Measurements from ENCODE around the gene KCNK5. TPM values are rescaled to one million over a fixed set of nuclear protein-coding genes. Genes with fewer than 3 reads are reported as not detected.

The KCNK5 gene
- total and polyA plus RNA-seq, 7 experiments from 2014 or later: 0.20 to 9.6 (median 0.29) TPM; not detected in 3

DNA sequence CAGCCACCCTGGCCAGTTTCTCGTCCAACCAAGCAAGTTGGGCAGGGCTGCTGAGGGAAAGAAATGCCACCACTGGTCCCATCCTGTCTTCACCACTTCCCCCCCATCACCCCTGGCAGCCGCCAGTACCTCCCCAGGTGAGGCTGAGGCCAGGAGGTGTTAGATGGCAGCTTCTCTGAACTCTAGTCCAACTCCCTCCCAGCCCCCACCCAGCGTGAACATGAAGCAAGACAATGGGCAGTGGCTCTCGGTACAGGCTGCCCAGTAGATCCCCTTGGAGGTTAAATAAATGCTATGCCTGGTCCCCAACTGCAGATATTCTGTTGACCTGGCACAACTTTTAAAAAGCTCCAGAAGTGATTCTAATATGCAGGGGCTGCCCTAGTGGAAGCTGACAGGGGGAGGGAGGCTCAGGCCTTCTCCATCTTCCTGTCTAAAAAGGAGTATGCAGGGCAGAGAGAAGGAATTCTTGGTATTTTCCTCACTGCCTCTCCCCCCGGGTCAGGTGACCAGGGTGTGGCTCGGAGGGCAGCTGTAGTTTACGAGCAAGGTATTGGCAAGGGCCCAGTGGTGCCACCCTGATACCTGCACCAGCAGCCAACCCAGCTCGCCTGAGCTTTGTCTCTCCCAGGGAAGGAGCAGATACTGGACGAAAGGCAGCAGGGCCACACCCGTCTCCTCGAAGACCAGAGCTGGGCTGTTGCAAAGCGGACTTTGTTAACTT lies 25.7 kb downstream of the KCNK5 start:
- ChIA-PET CTCF (interaction anchor here (1.0 kb wide), 1 partner anchor 99 kb away, joined by 4 read pairs; no protein-coding TSS in a partner anchor), POLR2A (no interaction called here)
- DNase-seq (no peak), ATAC-seq (no peak)
- no peaks in the 10 kb centered on the region for H3K9me3 ChIP-seq (ENCODE audit: control insufficient read depth in 2 of 3, low read length in 3 of 3)
- H3K27me3 ChIP-seq (ENCODE audit: control insufficient read depth in 2 of 2, insufficient read depth in 2 of 2, low read length in 2 of 2): no peaks in the 10 kb centered on the region
- H3K9me3 Mint-ChIP-seq: no peaks in the 10 kb centered on the region
- H3K4me3 Mint-ChIP-seq: no peak overlapping the region
- H3K36me3 Mint-ChIP-seq: no peaks in the 10 kb centered on the region
- H3K4me3 ChIP-seq (ENCODE audit: low read length): no peak overlapping the region
- H3K27me3 Mint-ChIP-seq: no peaks in the 10 kb centered on the region
- intact Hi-C loops (cut with micrococcal nuclease): no loop called here
- H3K36me3 ChIP-seq (ENCODE audit: control insufficient read depth in 2 of 3, insufficient read depth in 3 of 3, low read length in 3 of 3): no peaks in the 10 kb centered on the region
- no peak overlapping the region for H3K27ac ChIP-seq (ENCODE audit: low read depth, low read length)
- no peaks in the 10 kb centered on the region for H3K4me1 ChIP-seq (ENCODE audit: control insufficient read depth in 2 of 2, insufficient read depth in 2 of 2, low read length in 2 of 2)
- H3K4me1 Mint-ChIP-seq: peaks cover 0 to 35% (median 0%) of the 10 kb centered on the region in 7 donors
- no peak overlapping the region for H3K27ac Mint-ChIP-seq

DNA sequence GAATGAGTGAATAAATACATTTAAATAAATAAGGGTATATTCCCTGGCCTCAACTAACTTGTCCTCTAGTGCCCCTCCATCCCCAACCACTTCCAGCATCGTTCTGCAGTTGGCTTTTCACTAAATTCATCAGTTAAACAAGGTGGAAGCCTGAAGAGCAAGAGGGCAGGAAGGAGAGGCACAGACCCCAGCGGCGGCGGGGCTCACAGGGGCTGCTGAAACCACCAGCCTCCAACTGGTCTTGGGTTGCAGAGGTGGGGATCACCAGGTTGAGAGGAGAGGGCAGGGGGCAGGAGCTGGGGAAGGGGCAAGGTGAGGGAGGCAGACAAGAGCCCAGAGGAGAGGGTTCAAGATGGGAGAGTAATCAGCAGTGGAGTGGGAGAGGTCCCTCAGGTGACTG lies 27.1 kb downstream of the KCNK5 start:
- CTCF ChIA-PET: no interaction called here
- H3K4me3 Mint-ChIP-seq: no peak overlapping the region
- peaks cover 0 to 37% (median 0%) of the 10 kb centered on the region in 7 donors for H3K4me1 Mint-ChIP-seq
- intact Hi-C loops (cut with micrococcal nuclease): no loop called here
- no peaks in the 10 kb centered on the region for H3K27me3 Mint-ChIP-seq
- no peaks in the 10 kb centered on the region for H3K9me3 Mint-ChIP-seq
- H3K27ac Mint-ChIP-seq: no peak overlapping the region
- POLR2A ChIA-PET: no interaction called here
- H3K9me3 ChIP-seq (ENCODE audit: control insufficient read depth in 2 of 3, low read length in 3 of 3): no peaks in the 10 kb centered on the region
- no peaks in the 10 kb centered on the region for H3K27me3 ChIP-seq (ENCODE audit: control insufficient read depth in 2 of 2, insufficient read depth in 2 of 2, low read length in 2 of 2)
- no peaks in the 10 kb centered on the region for H3K4me1 ChIP-seq (ENCODE audit: control insufficient read depth in 2 of 2, insufficient read depth in 2 of 2, low read length in 2 of 2)
- H3K36me3 ChIP-seq (ENCODE audit: control insufficient read depth in 2 of 3, insufficient read depth in 3 of 3, low read length in 3 of 3): no peaks in the 10 kb centered on the region
- no peak for DNase-seq
- H3K27ac ChIP-seq (ENCODE audit: low read depth, low read length): no peak overlapping the region
- ATAC-seq: no peak
- no peak overlapping the region for H3K4me3 ChIP-seq (ENCODE audit: low read length)
- H3K36me3 Mint-ChIP-seq: no peaks in the 10 kb centered on the region

DNA sequence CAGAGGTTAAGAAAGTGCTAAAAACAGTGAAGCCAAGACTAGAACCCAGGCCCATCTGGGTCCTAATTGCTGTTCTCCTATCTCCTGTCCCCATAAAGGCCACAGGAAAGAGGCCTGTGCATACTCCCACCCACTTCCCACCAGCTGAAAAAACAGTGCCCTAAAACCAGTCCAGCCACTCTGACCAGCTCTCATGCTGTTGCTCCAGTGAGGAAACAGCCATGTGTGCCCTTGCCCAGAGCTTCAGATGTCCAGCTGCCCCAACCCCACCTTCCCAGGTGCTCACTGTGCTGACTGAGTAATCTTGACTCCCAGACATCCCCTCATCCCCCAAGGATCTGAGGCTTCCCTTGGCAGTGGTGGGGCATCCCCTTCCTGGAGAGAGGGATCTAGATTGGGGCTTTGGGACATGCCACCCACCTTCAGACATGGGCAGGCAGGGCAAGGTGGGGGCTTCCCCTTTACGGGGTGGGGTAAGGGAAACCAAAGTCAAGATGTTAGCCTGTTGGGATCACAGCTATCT lies 28.7 kb downstream of the KCNK5 start:
- H3K9me3 ChIP-seq (ENCODE audit: control insufficient read depth in 2 of 3, low read length in 3 of 3): no peaks in the 10 kb centered on the region
- H3K4me1 ChIP-seq (ENCODE audit: control insufficient read depth in 2 of 2, insufficient read depth in 2 of 2, low read length in 2 of 2): no peaks in the 10 kb centered on the region
- Mint-ChIP-seq H3K4me1 (peaks cover 0 to 29% (median 0%) of the 10 kb centered on the region in 7 donors), H3K36me3 (no peaks in the 10 kb centered on the region), H3K27me3 (no peaks in the 10 kb centered on the region), H3K4me3 (no peak overlapping the region), H3K27ac (no peak overlapping the region), H3K9me3 (no peaks in the 10 kb centered on the region)
- H3K4me3 ChIP-seq (ENCODE audit: low read length): no peak overlapping the region
- ATAC-seq (no peak), DNase-seq (no peak)
- H3K27ac ChIP-seq (ENCODE audit: low read depth, low read length): no peak overlapping the region
- ChIA-PET CTCF (no interaction called here), POLR2A (interaction anchor here (1.0 kb wide), 1 partner anchor 10 kb away, joined by 4 read pairs; no protein-coding TSS in a partner anchor)
- intact Hi-C loops (cut with micrococcal nuclease): no loop called here
- H3K36me3 ChIP-seq (ENCODE audit: control insufficient read depth in 2 of 3, insufficient read depth in 3 of 3, low read length in 3 of 3): no peaks in the 10 kb centered on the region
- no peaks in the 10 kb centered on the region for H3K27me3 ChIP-seq (ENCODE audit: control insufficient read depth in 2 of 2, insufficient read depth in 2 of 2, low read length in 2 of 2)

DNA sequence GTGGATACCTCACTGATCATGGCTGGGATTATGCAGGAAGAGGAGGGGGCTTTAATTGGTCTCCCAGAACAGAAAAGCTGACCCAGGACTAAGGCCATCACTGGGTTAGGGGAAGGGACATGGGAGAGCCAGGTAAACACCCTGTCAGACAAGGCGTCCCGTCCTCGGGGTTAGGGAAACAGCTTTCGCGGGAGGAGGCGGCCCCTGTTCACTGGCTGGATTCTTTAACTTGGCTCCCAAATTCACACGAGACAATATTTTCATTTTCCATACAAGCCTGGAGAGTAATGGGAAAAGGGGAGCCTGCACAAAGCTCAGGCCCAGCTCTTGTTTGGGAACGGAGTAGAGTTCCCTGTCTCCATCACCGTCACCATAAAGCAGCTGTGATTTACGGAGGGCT lies 29.3 kb downstream of the KCNK5 start:
- no peak overlapping the region for H3K27ac ChIP-seq (ENCODE audit: low read depth, low read length)
- Mint-ChIP-seq H3K4me3 (no peak overlapping the region), H3K36me3 (no peaks in the 10 kb centered on the region), H3K27me3 (no peaks in the 10 kb centered on the region), H3K4me1 (peaks cover 0 to 29% (median 0%) of the 10 kb centered on the region in 7 donors), H3K9me3 (peaks cover 0 to 2% (median 0%) of the 10 kb centered on the region in 11 donors), H3K27ac (no peak overlapping the region)
- ChIA-PET CTCF (no interaction called here), POLR2A (interaction anchor here (1.0 kb wide), 1 partner anchor 10 kb away, joined by 4 read pairs; no protein-coding TSS in a partner anchor)
- H3K4me3 ChIP-seq (ENCODE audit: low read length): no peak overlapping the region
- no peaks in the 10 kb centered on the region for H3K9me3 ChIP-seq (ENCODE audit: control insufficient read depth in 2 of 3, low read length in 3 of 3)
- DNase-seq (no peak), ATAC-seq (no peak)
- intact Hi-C loops (cut with micrococcal nuclease): no loop called here
- no peaks in the 10 kb centered on the region for H3K4me1 ChIP-seq (ENCODE audit: control insufficient read depth in 2 of 2, insufficient read depth in 2 of 2, low read length in 2 of 2)
- no peaks in the 10 kb centered on the region for H3K36me3 ChIP-seq (ENCODE audit: control insufficient read depth in 2 of 3, insufficient read depth in 3 of 3, low read length in 3 of 3)
- no peaks in the 10 kb centered on the region for H3K27me3 ChIP-seq (ENCODE audit: control insufficient read depth in 2 of 2, insufficient read depth in 2 of 2, low read length in 2 of 2)

DNA sequence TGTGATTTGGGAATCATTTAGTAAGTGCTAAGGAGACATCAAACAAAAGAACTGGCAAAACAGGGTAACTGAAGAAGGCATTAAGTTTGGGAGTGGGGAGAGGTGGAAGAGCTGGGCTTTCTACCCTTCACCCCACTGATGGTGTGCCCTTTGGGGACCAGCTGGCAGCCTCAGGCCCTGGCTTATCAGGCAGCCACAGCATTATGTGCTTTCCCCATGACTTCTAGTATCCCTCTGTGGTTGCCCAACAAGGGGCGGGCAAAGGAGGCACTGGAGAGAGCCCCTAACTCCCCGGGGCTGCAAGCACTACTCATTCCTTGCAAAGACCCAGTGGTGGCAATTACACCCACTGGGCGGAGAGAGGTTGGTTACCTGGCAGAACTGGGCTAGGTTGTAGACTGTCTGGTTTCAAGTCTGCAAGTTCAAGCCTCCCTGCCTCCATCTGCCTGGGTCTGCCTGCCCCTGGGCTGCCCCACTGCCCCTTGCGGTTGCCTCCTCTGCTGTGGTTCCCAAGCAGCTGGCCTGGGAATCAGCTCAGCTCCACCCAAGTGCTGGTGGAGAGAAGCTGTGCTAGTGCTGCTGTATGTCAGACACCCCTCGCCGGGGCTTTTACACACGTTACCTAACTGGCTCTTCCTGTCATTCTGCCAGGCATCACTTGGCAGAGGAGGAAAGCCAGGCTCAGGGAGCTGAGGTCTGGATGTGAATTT lies 29.9 kb downstream of the KCNK5 start:
- intact Hi-C loops (cut with micrococcal nuclease): no loop called here
- no peaks in the 10 kb centered on the region for H3K9me3 ChIP-seq (ENCODE audit: control insufficient read depth in 2 of 3, low read length in 3 of 3)
- H3K27me3 ChIP-seq (ENCODE audit: control insufficient read depth in 2 of 2, insufficient read depth in 2 of 2, low read length in 2 of 2): no peaks in the 10 kb centered on the region

DNA sequence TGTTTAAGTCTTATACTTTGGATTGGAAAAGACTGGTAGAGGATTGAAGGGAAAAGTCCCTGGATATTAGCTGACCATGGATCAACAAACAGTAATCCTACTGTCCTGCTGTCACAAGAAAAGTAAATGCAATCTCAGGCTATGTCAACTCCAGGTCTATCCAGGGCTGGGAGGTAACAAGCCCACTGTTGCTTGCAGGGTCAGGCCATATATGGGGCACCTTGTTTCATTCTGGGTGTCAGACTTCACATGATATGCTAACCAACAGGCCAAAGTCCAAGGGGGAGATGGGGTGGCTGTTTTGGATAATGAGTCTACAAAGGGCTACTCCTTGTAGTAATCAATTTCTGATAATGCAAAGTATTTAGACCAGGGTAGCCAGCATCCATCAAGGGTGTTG lies 30.7 kb downstream of the KCNK5 start:
- ATAC-seq (no peak), DNase-seq (no peak)
- Mint-ChIP-seq H3K27me3 (no peaks in the 10 kb centered on the region), H3K4me1 (peaks cover 0 to 19% (median 0%) of the 10 kb centered on the region in 7 donors), H3K9me3 (peaks cover 0 to 3% (median 0%) of the 10 kb centered on the region in 11 donors), H3K27ac (no peak overlapping the region), H3K4me3 (no peak overlapping the region), H3K36me3 (peaks cover 0 to 5% (median 0%) of the 10 kb centered on the region in 5 donors)
- Histone ChIP-seq H3K27ac (ENCODE audit: low read depth, low read length) (no peak overlapping the region), H3K4me3 (ENCODE audit: low read length) (no peak overlapping the region), H3K9me3 (ENCODE audit: control insufficient read depth in 2 of 3, low read length in 3 of 3) (no peaks in the 10 kb centered on the region), H3K4me1 (ENCODE audit: control insufficient read depth in 2 of 2, insufficient read depth in 2 of 2, low read length in 2 of 2) (no peaks in the 10 kb centered on the region), H3K36me3 (ENCODE audit: control insufficient read depth in 2 of 3, insufficient read depth in 3 of 3, low read length in 3 of 3) (no peaks in the 10 kb centered on the region), H3K27me3 (ENCODE audit: control insufficient read depth in 2 of 2, insufficient read depth in 2 of 2, low read length in 2 of 2) (no peaks in the 10 kb centered on the region)
- ChIA-PET POLR2A (no interaction called here), CTCF (no interaction called here)
- intact Hi-C loops (cut with micrococcal nuclease): no loop called here

More for the DNA sequence above, 29.9 kb downstream of the KCNK5 start:
- Mint-ChIP-seq H3K27me3 (no peaks in the 10 kb centered on the region), H3K4me3 (no peak overlapping the region), H3K27ac (no peak overlapping the region), H3K36me3 (peaks cover 0 to 5% (median 0%) of the 10 kb centered on the region in 5 donors), H3K9me3 (peaks cover 0 to 3% (median 0%) of the 10 kb centered on the region in 11 donors), H3K4me1 (peaks cover 0 to 27% (median 0%) of the 10 kb centered on the region in 7 donors)
- no peak for DNase-seq
- Histone ChIP-seq H3K36me3 (ENCODE audit: control insufficient read depth in 2 of 3, insufficient read depth in 3 of 3, low read length in 3 of 3) (no peaks in the 10 kb centered on the region), H3K4me1 (ENCODE audit: control insufficient read depth in 2 of 2, insufficient read depth in 2 of 2, low read length in 2 of 2) (no peaks in the 10 kb centered on the region), H3K4me3 (ENCODE audit: low read length) (no peak overlapping the region), H3K27ac (ENCODE audit: low read depth, low read length) (no peak overlapping the region)
- ATAC-seq: no peak
- CTCF ChIA-PET: no interaction called here
- POLR2A ChIA-PET: interaction anchor here (1.0 kb wide), 1 partner anchor 9 kb away, joined by 4 read pairs; no protein-coding TSS in a partner anchor
